SK-N-SH (cell line): Measurements from ENCODE around the gene EDEM3.

Source experiments
- CTCF ChIP-seq: fragments of 200-600 bp; sonication (generic); IDR thresholded peaks from 2 replicates; pipeline ENCODE4 v1.6.1; 2017; ENCODE audit warnings: antibody characterized with exemption, mild to moderate bottlenecking, moderate library complexity
- EP300 ChIP-seq, 2 experiments: IDR thresholded peaks; 2 replicates each; pipeline versions ENCODE4 v1.4.0 to v1.6.1; 2012; ENCODE audit warnings: borderline replicate concordance in 1 of 2, low read depth in 1 of 2, low read length in 1 of 2
- GABPA ChIP-seq: IDR thresholded peaks from 2 replicates; pipeline ENCODE4 v1.4.0; 2012; ENCODE audit warnings: low read depth, mild to moderate bottlenecking
- MXI1 ChIP-seq: IDR thresholded peaks from 2 replicates; pipeline ENCODE4 v1.6.1; 2012; ENCODE audit warnings: mild to moderate bottlenecking, low read depth, low read length, improper control_type of control experiment
- POLR2AphosphoS5 ChIP-seq: IDR thresholded peaks from 2 replicates; pipeline ENCODE4 v1.6.1; 2012; ENCODE audit warnings: low read depth, low read length
- REST ChIP-seq: IDR thresholded peaks from 2 replicates; pipeline ENCODE4 v1.6.1; 2012; ENCODE audit warnings: mild to moderate bottlenecking, low read depth, low read length, moderate library complexity
- SMC3 ChIP-seq: IDR thresholded peaks from 2 replicates; pipeline ENCODE4 v1.6.1; 2012; ENCODE audit warnings: low read depth, low read length, improper control_type of control experiment
- TEAD4 ChIP-seq: IDR thresholded peaks from 2 replicates; pipeline ENCODE4 v1.4.0; 2012; ENCODE audit warnings: mild to moderate bottlenecking, borderline replicate concordance; ENCODE audit not compliant: insufficient read depth

- no peak for TF ChIP-seq MXI1
- TF ChIP-seq REST, result no peak
- TF ChIP-seq EP300 (IDR thresholded peaks at IDR 0.05; ENCODE audit: borderline replicate concordance in 1 of 2, low read depth in 1 of 2, low read length in 1 of 2), result no peak
- TF ChIP-seq CTCF, result no peak
- TF ChIP-seq POLR2AphosphoS5, result no peak
- no peak for TF ChIP-seq GABPA
- TF ChIP-seq TEAD4, result no peak
- TF ChIP-seq SMC3, result no peak
Measured at GRCh38 chr1:184677344-184677743, 77.3 kb downstream of the EDEM3 start.
